ENCODE results near the gene RIN2. TPM values are rescaled to one million over a fixed set of nuclear protein-coding genes. Genes with fewer than 3 reads are reported as not detected.
A peak's percentile ranks its signal among the peaks of the same experiment; 100 is the strongest.

The RIN2 gene
- total and polyA plus RNA-seq, 2 of the 4 experiments (the other 2 are of a cell fraction) = 16.1 to 72.2 TPM

DNA sequence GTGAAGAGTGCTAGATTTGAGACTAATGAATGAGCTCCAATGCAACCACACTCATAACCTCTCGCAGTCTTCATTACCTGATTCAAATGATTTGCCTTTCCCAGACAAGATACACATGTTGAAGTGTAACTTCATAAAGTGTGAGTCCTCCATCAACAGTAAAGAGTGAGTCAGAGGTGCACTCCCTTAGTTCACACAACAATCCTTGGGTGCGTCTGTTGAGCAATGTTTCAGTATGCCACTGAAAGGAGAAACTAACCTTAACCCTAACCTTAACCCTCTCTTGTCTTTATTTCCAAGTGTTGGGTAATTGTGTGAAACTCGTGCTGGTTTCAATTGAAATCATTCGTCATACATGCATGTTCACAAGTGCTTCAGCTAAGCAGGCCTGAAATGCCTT, 21.0 kb upstream of the RIN2 start:
- Histone ChIP-seq H2BK5ac (ENCODE audit: low read depth, low read length, poor library complexity, severe bottlenecking) (no peak overlapping the region), H2BK120ac (ENCODE audit: low read depth, low read length) (no peak overlapping the region), H4K5ac (ENCODE audit: low read depth, low read length) (no peak overlapping the region), H4K20me1 (ENCODE audit: insufficient read depth, low read length) (no peaks in the 10 kb centered on the region), H3K56ac (ENCODE audit: extremely low read depth, insufficient read depth, low read length) (no peak overlapping the region), H3K4me3 (ENCODE audit: insufficient read depth, low read depth, low read length) (no peak overlapping the region), H3K79me1 (ENCODE audit: low read depth in 1 of 2, low read length in 2 of 2) (no peaks in the 10 kb centered on the region), H3K27me3 (ENCODE audit: control insufficient read depth, insufficient read depth, low read length) (no peaks in the 10 kb centered on the region; the same call in none of the 2 replicates), H2AFZ (replicated peaks; ENCODE audit: low read length, poor library complexity) (no peak overlapping the region), H3K9me3 (ENCODE audit: control insufficient read depth, insufficient read depth, low read length) (no peaks in the 10 kb centered on the region), H3K36me3 (ENCODE audit: control insufficient read depth, insufficient read depth, low read length) (no peaks in the 10 kb centered on the region), H4K8ac (ENCODE audit: low read depth in 2 of 2, low read length in 2 of 2) (no peak overlapping the region), H2AK5ac (ENCODE audit: low read depth, low read length) (no peak overlapping the region), H2BK15ac (ENCODE audit: low read depth, low read length) (no peak overlapping the region), H3K23ac (ENCODE audit: low read depth, low read length) (no peak overlapping the region), H4K91ac (ENCODE audit: insufficient read depth, low read depth, low read length) (no peak overlapping the region), H3K4ac (ENCODE audit: low read depth, low read length) (no peak overlapping the region), H2AK9ac (replicated peaks; ENCODE audit: low read depth, low read length, poor library complexity) (no peak overlapping the region), H3K4me2 (ENCODE audit: low read depth, low read length) (no peak overlapping the region), H3K18ac (ENCODE audit: low read depth, low read length) (no peak overlapping the region), H3K4me1 (ENCODE audit: control insufficient read depth, insufficient read depth, low read length) (peaks cover 4% of the 10 kb centered on the region), H2BK20ac (ENCODE audit: low read depth, low read length) (no peak overlapping the region), H3K9ac (ENCODE audit: low read depth, low read length) (no peak overlapping the region), H3K9me1 (ENCODE audit: insufficient read depth, low read length) (0 out of 2 replicates have a peak, but pooled peaks cover 4% of the 10 kb centered on the region), H3K27ac (ENCODE audit: insufficient read depth, low read length) (no peak overlapping the region), H3K14ac (replicated peaks; ENCODE audit: low read depth, low read length) (no peak overlapping the region)
- CTCF ChIA-PET = no interaction called here
- no TSS peak for BruUV-seq (replicated peaks)
- WGBS, 2 experiments (ENCODE audit: extremely low coverage in 2 of 2, insufficient read length in 1 of 2) = no CpG with 5 or more reads among the region's 4 CpGs
- dilution Hi-C loops (cut with HindIII; ENCODE audit: low sequenced_read_pairs, unreplicated experiment) = no loop called here
- peak; percentile 48 for DNase-seq
- in situ Hi-C loops (cut with MboI; ENCODE audit: low sequenced_read_pairs) = no loop called here
- POLR2A ChIA-PET (ENCODE audit: unreplicated experiment) = no interaction called here
- intact Hi-C loops (cut with micrococcal nuclease) = no loop called here
- TF ChIP-seq, protein P1, sequence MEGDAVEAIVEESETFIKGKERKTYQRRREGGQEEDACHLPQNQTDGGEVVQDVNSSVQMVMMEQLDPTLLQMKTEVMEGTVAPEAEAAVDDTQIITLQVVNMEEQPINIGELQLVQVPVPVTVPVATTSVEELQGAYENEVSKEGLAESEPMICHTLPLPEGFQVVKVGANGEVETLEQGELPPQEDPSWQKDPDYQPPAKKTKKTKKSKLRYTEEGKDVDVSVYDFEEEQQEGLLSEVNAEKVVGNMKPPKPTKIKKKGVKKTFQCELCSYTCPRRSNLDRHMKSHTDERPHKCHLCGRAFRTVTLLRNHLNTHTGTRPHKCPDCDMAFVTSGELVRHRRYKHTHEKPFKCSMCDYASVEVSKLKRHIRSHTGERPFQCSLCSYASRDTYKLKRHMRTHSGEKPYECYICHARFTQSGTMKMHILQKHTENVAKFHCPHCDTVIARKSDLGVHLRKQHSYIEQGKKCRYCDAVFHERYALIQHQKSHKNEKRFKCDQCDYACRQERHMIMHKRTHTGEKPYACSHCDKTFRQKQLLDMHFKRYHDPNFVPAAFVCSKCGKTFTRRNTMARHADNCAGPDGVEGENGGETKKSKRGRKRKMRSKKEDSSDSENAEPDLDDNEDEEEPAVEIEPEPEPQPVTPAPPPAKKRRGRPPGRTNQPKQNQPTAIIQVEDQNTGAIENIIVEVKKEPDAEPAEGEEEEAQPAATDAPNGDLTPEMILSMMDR (conservative IDR thresholded peaks at IDR 0.05; ENCODE audit: low read depth, low read length) = no peak
- TF ChIP-seq POLR2A (IDR thresholded peaks at IDR 0.05; ENCODE audit: low read depth, low read length) (no peak), FOS (IDR thresholded peaks at IDR 0.05; ENCODE audit: low read depth, low read length) (peak; percentile 57; the same call in 1 of the 2 replicates), NFE2L2 (IDR thresholded peaks at IDR 0.05; ENCODE audit: low read depth, low read length) (no peak), BHLHE40 (IDR thresholded peaks at IDR 0.05; ENCODE audit: low read depth, low read length) (peak; percentile 45), RAD21 (IDR thresholded peaks at IDR 0.05; ENCODE audit: low read length) (no peak), SMC3 (IDR thresholded peaks at IDR 0.05; ENCODE audit: low read depth, low read length) (no peak), MAZ (IDR thresholded peaks at IDR 0.05; ENCODE audit: borderline replicate concordance, low read depth, low read length) (no peak), CHD1 (IDR thresholded peaks at IDR 0.05; ENCODE audit: low read depth, low read length) (no peak), RCOR1 (IDR thresholded peaks at IDR 0.05; ENCODE audit: insufficient replicate concordance, low read length) (no peak), RFX5 (IDR thresholded peaks at IDR 0.05; ENCODE audit: low read depth, low read length) (no peak), MAFK (IDR thresholded peaks at IDR 0.05; ENCODE audit: low read depth, low read length) (no peak), CEBPB (IDR thresholded peaks at IDR 0.05; ENCODE audit: low read depth, low read length) (peak; percentile 93), MXI1 (IDR thresholded peaks at IDR 0.05; ENCODE audit: borderline replicate concordance, low read depth, low read length) (no peak)
- TF ChIP-seq, protein P2, sequence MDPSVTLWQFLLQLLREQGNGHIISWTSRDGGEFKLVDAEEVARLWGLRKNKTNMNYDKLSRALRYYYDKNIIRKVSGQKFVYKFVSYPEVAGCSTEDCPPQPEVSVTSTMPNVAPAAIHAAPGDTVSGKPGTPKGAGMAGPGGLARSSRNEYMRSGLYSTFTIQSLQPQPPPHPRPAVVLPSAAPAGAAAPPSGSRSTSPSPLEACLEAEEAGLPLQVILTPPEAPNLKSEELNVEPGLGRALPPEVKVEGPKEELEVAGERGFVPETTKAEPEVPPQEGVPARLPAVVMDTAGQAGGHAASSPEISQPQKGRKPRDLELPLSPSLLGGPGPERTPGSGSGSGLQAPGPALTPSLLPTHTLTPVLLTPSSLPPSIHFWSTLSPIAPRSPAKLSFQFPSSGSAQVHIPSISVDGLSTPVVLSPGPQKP (IDR thresholded peaks at IDR 0.05; ENCODE audit: borderline replicate concordance, low read depth, low read length) = no peak
- TF ChIP-seq, protein P3, sequence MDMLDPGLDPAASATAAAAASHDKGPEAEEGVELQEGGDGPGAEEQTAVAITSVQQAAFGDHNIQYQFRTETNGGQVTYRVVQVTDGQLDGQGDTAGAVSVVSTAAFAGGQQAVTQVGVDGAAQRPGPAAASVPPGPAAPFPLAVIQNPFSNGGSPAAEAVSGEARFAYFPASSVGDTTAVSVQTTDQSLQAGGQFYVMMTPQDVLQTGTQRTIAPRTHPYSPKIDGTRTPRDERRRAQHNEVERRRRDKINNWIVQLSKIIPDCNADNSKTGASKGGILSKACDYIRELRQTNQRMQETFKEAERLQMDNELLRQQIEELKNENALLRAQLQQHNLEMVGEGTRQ (IDR thresholded peaks at IDR 0.05; ENCODE audit: low read depth, low read length) = no peak
- peak; percentile 58 for ATAC-seq (ENCODE audit: low read depth)

All from IMR-90 (cell line).